HFFc6 (cell line): Measurements from ENCODE around the gene ROPN1. TPM values are rescaled to one million over a fixed set of nuclear protein-coding genes. Genes with fewer than 3 reads are reported as not detected.
"Not testable (repeated sequence)": the region's sequence is repeated elsewhere in the genome, so short reads cannot be mapped to it uniquely, and the experiment has no call there.

Source experiments
- DNase-seq: peaks from one replicate; pipeline ENCODE4 v3.0.0-alpha.2; 2018
- H3K27ac Mint-ChIP-seq: 2 replicates; pipeline ENCODE4 v1.8.0; 2020; ENCODE audit warnings: mild to moderate bottlenecking, mixed read lengths
- H3K27me3 Mint-ChIP-seq: 2 replicates; pipeline ENCODE4 v1.8.0; 2021; ENCODE audit warnings: mild to moderate bottlenecking, moderate library complexity, mixed read lengths; ENCODE audit not compliant: insufficient read depth
- H3K36me3 Mint-ChIP-seq: 2 replicates; pipeline ENCODE4 v1.8.0; 2021; ENCODE audit warnings: low read depth, mixed read lengths
- H3K4me1 Mint-ChIP-seq: 2 replicates; pipeline ENCODE4 v1.8.0; 2020; ENCODE audit warnings: low read depth, mixed read lengths
- H3K4me3 Mint-ChIP-seq: 2 replicates; pipeline ENCODE4 v1.8.0; 2020; ENCODE audit warnings: mild to moderate bottlenecking, moderate library complexity, mixed read lengths
- H3K9me3 Mint-ChIP-seq: 2 replicates; pipeline ENCODE4 v1.8.0; 2020; ENCODE audit warnings: mild to moderate bottlenecking, mixed read lengths
- CTCF ChIP-seq: fragments of 200-600 bp; sonication (generic); IDR thresholded peaks from 2 replicates; pipeline ENCODE4 v1.5.0; 2021; ENCODE audit warnings: antibody characterized with exemption, mild to moderate bottlenecking
- total RNA-seq, 6 experiments: library from RNA; stranded (reverse); fragmentation: NEBNext Ultra II Directional; extraction: Animal tissue kit (Norgen Biotek cat#: 25700); gene quantifications; 2 replicates in 1 of 6; 3 replicates in 5 of 6; pipeline ENCODE4 v1.2.3, GENCODE V29; 2021

Gene ROPN1
- total RNA-seq, 6 experiments from 2014 or later = not detected

GRCh38 chr3:124019291-124019690, 27.4 kb upstream of the ROPN1 start:
- Mint-ChIP-seq H3K4me3 (no peak overlapping the region), H3K27me3 (peaks cover 8% of the 10 kb centered on the region), H3K9me3 (peaks cover 5% of the 10 kb centered on the region; the same call in 1 of the 2 replicates), H3K36me3 (no peaks in the 10 kb centered on the region; the same call in 1 of the 2 replicates), H3K27ac (no peak overlapping the region), H3K4me1 (peaks cover 20% of the 10 kb centered on the region)
- TF ChIP-seq CTCF = no peak
- DNase-seq = no peak

DNA sequence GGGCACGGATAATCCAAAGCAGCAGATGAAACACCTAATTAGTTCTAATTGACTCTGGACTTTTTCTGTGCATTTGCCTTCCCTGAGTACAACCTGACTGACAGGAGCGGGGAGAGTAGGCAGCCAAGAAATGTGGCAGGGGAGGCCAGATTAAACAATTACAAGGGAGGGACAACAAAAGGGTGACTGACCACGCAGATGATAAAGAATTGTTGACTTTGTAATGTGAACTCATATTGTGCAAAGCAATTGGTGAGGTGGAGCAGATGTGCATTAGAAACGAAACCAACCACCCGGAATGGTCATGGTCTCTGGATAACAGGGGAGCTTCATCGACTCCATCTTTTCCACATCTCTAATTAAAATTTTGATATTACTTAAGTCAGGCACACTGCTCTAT, 25.6 kb upstream of the ROPN1 start:
- H3K9me3 Mint-ChIP-seq, H3K27ac Mint-ChIP-seq, DNase-seq, H3K4me3 Mint-ChIP-seq, H3K27me3 Mint-ChIP-seq, H3K36me3 Mint-ChIP-seq: not testable (repeated sequence)
- H3K4me1 Mint-ChIP-seq = peaks cover 26% of the 10 kb centered on the region

GRCh38 chr3:124016483-124016882, 24.6 kb upstream of the ROPN1 start:
- peaks cover 26% of the 10 kb centered on the region for H3K4me1 Mint-ChIP-seq
- peak; percentile 27 for DNase-seq
- H3K36me3 Mint-ChIP-seq = not testable (repeated sequence)

GRCh38 chr3:124014366-124014942, 22.5 kb upstream of the ROPN1 start:
- Mint-ChIP-seq H3K4me1 (peaks cover 28% of the 10 kb centered on the region), H3K9me3 (no peaks in the 10 kb centered on the region), H3K4me3 (no peak overlapping the region; the same call in 1 of the 2 replicates), H3K27me3 (peaks cover 1% of the 10 kb centered on the region; the same call in 1 of the 2 replicates), H3K36me3 (no peaks in the 10 kb centered on the region), H3K27ac (peak overlapping the region; percentile 4; the same call in 1 of the 2 replicates)
- no peak for DNase-seq
- TF ChIP-seq CTCF = no peak

More at GRCh38 chr3:124016483-124016882, 24.6 kb upstream of the ROPN1 start:
- H3K27ac Mint-ChIP-seq, H3K4me3 Mint-ChIP-seq, H3K9me3 Mint-ChIP-seq, H3K27me3 Mint-ChIP-seq: not testable (repeated sequence)
- TF ChIP-seq CTCF = peak; percentile 76

DNA sequence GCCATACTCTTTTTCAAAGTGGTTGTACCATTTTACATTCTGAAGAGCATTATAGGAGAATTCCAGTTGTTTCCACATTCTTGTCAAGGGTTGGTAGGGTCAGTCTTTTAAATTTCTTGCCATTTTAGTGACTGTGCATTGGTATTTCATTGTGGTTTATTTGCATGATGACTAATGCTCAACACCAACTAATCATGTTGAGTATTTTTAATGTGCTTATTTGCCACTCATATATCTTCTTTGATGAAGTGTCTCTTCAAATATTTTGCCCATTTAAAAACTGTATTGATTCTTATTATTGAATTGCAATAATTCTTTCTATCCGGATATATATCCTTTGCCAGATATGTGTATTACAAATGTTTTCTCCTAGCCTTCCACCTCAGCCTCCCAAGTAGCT, 16.4 kb upstream of the ROPN1 start:
- H3K4me3 Mint-ChIP-seq = peak overlapping the region; percentile 36
- peak; percentile 46 for DNase-seq
- H3K36me3 Mint-ChIP-seq, H3K27ac Mint-ChIP-seq, H3K27me3 Mint-ChIP-seq: not testable (repeated sequence)
- peaks cover 42% of the 10 kb centered on the region for H3K4me1 Mint-ChIP-seq
- peaks cover 15% of the 10 kb centered on the region; the same call in 1 of the 2 replicates for H3K9me3 Mint-ChIP-seq

DNA sequence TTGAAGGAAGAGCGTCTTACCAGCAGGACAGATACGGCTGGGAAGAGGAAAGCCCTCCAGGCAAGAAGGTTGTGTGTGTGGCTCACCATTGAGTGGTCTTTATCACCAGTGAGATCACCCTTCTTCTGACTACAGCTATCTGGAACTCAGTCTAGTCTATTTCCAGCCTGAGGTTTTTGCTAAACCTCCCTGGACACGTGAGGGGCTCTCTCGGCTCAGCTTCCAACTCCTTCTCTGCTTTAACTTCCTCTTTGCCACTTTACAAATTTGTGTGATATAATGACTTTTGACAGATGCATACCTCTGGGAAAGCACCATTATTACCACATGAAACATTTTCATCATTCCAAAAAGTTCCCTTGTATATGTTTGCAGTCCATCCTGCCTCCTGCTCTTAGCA, 15.3 kb upstream of the ROPN1 start:
- H3K27me3 Mint-ChIP-seq = no peaks in the 10 kb centered on the region; the same call in 1 of the 2 replicates
- peaks cover 9% of the 10 kb centered on the region; the same call in 1 of the 2 replicates for H3K36me3 Mint-ChIP-seq
- DNase-seq = peak; percentile 95
- no peak for TF ChIP-seq CTCF
- peak overlapping the region; percentile 60 for H3K27ac Mint-ChIP-seq
- peaks cover 48% of the 10 kb centered on the region for H3K4me1 Mint-ChIP-seq
- peak overlapping the region; percentile 66 for H3K4me3 Mint-ChIP-seq
- H3K9me3 Mint-ChIP-seq = peaks cover 15% of the 10 kb centered on the region; the same call in 1 of the 2 replicates

- not testable (repeated sequence) for H3K9me3 Mint-ChIP-seq, H3K27ac Mint-ChIP-seq, H3K36me3 Mint-ChIP-seq, H3K4me3 Mint-ChIP-seq, H3K27me3 Mint-ChIP-seq, DNase-seq
- H3K4me1 Mint-ChIP-seq = peaks cover 39% of the 10 kb centered on the region
Observed at GRCh38 chr3:124002405-124003079, 10.6 kb upstream of the ROPN1 start.

- H3K27me3 Mint-ChIP-seq = not testable (repeated sequence)
Observed at GRCh38 chr3:124001366-124001765, 9.4 kb upstream of the ROPN1 start.

More at GRCh38 chr3:124001366-124001765, 9.4 kb upstream of the ROPN1 start:
- peaks cover 34% of the 10 kb centered on the region for H3K4me1 Mint-ChIP-seq
- not testable (repeated sequence) for H3K27ac Mint-ChIP-seq, H3K9me3 Mint-ChIP-seq, DNase-seq, H3K4me3 Mint-ChIP-seq, H3K36me3 Mint-ChIP-seq
